GM19193 (cell line): Measurements from ENCODE around the gene TLE7.

Experiments used
- POLR2A ChIP-seq: IDR thresholded peaks from 4 replicates; pipeline ENCODE4 v1.6.1; 2011; ENCODE audit not compliant: insufficient read depth, insufficient read length; ENCODE audit errors: extremely low read depth

The TLE7 gene

DNA sequence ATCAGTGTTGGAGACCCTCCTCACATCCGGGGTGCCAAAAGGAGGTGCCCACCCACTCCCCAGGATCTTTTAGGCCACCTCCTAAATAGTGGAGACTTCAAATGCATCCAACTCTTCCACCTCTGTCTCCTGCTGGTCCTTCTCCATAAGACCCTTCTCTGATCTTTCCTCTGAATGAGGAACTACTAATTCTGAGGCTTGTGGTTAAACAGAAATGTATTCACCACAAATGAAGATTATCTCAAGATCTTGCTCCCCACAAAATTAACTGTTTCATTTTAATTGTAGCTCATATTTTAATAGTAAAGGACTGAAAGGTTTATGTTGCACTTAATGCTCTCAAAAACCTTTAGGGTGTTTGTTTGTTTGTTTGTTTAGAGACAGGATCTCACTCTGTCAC lies 34.1 kb downstream of the TLE7 start:
- TF ChIP-seq POLR2A = no peak

DNA sequence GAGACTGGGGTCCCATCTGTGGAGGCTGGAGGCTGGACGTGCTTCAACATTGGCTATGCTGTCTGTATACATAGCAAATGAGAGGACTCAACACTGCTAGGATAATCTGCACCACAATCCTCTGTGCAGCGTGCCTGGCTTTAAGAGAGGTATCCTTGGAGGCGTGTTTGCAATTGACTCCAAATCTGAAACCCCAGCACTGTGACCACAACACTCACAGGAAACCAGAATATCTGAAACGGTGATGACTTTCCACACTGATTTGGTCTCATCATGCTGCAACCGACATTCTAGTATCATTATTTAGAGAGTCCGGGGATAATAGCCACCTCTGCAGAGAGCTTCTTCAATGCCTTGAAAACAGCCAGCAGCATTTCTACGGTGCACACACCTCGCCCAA lies 35.1 kb downstream of the TLE7 start:
- TF ChIP-seq POLR2A = no peak

- no peak for TF ChIP-seq POLR2A
Measured at GRCh38 chr16:71406316-71406715, 35.5 kb downstream of the TLE7 start.

GRCh38 chr16:71404364-71404763 lies 37.5 kb downstream of the TLE7 start:
- TF ChIP-seq POLR2A = no peak

DNA sequence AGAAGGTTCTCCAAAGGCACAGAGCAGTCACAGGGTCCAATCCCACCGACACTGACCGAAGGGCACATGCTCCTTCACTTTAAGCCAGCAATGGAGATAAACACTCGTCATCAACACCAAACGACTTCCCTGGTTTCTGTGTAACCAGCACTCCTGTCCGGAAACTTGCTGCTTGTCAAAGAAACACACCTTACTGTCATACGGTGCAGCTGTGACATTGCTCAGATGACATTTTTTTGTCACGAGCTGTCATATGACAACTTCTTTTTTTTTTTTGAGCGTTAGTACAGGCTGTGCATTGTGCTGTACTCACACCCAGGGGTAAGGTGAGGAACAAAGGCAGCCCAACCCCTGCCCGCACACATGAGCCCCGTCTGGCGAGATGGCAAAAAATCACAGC lies 39.2 kb downstream of the TLE7 start:
- TF ChIP-seq POLR2A = no peak

GRCh38 chr16:71402007-71402406 lies 39.8 kb downstream of the TLE7 start:
- TF ChIP-seq POLR2A = no peak

DNA sequence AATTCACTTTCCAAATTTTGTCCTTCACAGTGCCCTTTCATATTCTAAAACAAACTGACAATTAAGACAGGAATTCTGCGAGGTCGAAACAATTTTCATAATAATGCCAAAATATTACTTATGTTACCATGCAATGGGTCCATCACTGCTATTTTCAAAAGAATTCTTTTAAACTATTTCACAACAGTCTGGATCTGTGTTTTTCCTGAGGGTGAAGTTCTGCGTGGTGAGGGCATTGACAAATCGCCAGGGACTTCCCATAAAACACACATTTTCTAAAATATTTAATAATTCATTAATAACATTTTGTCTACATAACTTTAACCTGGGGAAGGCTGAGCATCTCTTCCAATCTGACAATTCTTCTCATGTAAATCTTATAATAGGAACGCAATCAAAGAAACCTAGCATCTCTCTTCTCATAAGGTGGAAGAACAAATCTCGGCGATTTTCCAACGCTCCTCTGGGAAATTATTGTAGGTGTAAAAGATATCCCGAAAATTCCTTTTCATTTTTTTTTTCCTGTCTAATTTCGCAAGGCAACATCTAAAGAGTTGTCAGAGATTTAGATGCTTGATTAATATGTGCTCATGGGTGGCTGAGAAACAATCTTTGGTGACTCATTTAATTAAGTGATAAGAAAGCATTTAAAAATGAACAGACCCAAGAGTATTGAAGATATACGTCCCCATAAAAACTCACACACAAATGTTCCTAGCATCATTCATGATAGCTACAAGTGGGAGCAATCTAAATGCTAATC lies 41.9 kb downstream of the TLE7 start:
- TF ChIP-seq POLR2A = no peak

DNA sequence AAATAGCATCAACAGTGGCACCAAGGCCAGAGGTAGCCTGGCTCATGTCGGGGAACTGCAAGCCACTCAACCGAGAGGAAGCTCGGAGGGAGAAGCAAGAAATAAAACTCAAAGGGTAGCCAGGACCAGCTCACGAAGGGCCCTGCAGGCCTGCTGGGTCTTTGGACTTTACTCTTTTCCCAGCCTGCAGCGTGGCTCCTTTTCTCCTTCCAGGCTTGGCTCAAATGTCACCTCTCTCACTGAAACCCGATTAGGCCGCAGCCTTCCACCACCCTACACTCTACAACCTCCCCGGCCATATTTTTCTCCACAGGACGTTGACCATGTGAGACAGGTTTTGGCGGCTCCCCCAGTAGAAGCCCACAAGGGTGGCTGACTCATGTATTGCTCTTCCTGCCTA lies 45.3 kb downstream of the TLE7 start:
- no peak for TF ChIP-seq POLR2A

GRCh38 chr16:71389330-71389729 lies 52.5 kb downstream of the TLE7 start:
- no peak for TF ChIP-seq POLR2A

DNA sequence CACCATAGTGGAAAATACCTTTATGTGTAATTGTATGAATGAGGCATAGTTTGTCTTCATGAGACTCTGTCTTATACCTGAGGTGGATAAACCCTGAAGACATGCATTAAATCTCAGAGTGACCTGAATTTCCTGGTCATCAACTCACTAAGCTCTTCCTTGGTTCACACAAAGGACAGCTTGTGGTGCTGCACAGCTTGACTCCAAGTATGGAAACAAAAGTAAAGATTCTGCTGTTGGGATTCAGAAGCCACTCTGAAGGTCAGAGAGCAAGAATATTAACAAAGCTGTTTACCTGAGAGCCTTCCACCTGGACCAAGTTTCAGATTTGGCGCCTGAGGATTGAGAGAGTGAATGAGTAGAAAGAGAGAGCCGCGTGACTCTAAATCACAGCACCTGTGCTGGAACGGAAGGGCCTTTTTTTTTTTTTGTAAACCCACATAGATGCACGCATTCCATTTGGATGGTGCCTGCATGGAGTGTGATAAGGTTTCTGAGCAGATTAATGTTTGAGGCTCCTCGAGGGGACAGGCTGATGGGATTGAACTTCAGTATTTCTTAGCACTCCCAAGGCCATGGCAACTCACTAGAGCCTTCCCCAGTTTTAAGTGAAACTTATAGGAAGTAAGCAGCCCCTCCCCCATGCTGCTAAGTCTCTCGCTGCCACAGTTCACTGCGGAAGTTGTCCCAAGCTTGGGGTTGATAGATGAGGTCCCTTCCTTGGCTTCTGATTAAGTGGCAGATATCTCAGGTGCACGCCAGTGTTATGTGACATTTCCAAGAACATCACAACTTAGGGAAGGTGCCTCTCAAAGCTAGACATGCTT lies 54.6 kb downstream of the TLE7 start:
- TF ChIP-seq POLR2A = no peak

DNA sequence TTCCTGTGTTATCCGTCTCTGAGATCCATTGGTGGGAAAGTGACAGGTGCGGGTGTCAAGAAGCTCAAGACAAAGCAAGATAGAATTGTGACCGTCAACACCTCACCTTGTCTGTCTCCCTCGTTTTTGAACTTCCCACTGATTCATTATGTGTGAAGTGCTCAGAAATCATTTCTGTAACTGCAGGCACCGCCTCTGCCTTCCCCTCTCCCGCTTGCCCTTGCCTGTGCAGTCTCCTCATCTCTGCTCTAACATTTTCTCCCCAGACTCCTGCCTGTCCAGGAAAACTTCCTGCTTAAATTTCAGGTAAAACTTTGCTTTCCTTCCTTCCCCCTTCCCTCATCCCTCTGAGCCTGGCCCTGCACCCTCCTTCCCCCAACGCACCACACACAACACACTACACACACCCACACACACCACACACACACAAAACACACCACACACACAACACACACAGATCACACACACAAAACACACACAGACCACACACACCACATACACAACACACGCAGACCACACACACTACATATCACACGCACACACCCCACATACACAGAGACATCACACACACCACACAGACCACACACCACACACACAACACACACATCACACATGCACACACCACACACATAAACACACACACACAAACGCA lies 57.7 kb downstream of the TLE7 start:
- no peak for TF ChIP-seq POLR2A

- no peak for TF ChIP-seq POLR2A
Measured at GRCh38 chr16:71383054-71383773, 58.6 kb downstream of the TLE7 start.

- TF ChIP-seq POLR2A = no peak
Measured at GRCh38 chr16:71380831-71381230, 61.0 kb downstream of the TLE7 start.
